ENCODE data around the gene RELN. TPM values are rescaled to one million over a fixed set of nuclear protein-coding genes. Genes with fewer than 3 reads are reported as not detected.

The RELN gene
- total RNA-seq, 6 donors from 2014 or later = 1.1 to 3.6 (median 2.6) TPM; not detected in 1

DNA sequence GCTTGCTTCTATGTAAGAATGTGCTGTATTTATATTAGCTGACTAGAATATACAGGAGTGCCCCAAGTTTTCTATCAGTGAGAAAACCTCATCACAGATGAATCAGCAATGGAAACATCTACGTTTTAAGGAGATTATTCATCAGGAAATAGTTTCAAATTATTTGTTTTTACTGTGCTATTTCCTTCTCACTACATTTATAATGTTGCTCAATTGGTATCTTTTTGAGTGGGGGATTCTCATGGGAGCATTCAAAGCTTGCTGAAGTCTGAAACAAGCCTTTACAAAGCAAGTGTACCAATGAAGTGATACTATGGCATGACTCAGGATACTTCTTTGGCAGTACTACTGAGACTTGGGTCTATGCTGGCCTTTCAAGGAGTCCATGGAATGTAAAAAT lies 352.4 kb downstream of the RELN start:
- TF ChIP-seq, protein P1, sequence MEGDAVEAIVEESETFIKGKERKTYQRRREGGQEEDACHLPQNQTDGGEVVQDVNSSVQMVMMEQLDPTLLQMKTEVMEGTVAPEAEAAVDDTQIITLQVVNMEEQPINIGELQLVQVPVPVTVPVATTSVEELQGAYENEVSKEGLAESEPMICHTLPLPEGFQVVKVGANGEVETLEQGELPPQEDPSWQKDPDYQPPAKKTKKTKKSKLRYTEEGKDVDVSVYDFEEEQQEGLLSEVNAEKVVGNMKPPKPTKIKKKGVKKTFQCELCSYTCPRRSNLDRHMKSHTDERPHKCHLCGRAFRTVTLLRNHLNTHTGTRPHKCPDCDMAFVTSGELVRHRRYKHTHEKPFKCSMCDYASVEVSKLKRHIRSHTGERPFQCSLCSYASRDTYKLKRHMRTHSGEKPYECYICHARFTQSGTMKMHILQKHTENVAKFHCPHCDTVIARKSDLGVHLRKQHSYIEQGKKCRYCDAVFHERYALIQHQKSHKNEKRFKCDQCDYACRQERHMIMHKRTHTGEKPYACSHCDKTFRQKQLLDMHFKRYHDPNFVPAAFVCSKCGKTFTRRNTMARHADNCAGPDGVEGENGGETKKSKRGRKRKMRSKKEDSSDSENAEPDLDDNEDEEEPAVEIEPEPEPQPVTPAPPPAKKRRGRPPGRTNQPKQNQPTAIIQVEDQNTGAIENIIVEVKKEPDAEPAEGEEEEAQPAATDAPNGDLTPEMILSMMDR (IDR thresholded peaks at IDR 0.05) = no peak
- no peak for TF ChIP-seq POLR2AphosphoS5 (IDR thresholded peaks at IDR 0.05)
- no peak for TF ChIP-seq EP300 (IDR thresholded peaks at IDR 0.05)
- TF ChIP-seq POLR2A (IDR thresholded peaks at IDR 0.05) = no peak
- no peaks in the 10 kb centered on the region for H3K36me3 ChIP-seq
- H3K9me3 ChIP-seq = no peaks in the 10 kb centered on the region
- ATAC-seq (ENCODE audit: low FRiP score in 2 of 2) = no peak
- H3K27ac ChIP-seq = no peak overlapping the region
- no peaks in the 10 kb centered on the region for H3K27me3 ChIP-seq
- 29 to 38% methylated on average over 1 of the region's 1 CpG for WGBS, 2 donors
- H3K4me1 ChIP-seq = no peaks in the 10 kb centered on the region
- H3K4me3 ChIP-seq = no peak overlapping the region
- no peak for DNase-seq

DNA sequence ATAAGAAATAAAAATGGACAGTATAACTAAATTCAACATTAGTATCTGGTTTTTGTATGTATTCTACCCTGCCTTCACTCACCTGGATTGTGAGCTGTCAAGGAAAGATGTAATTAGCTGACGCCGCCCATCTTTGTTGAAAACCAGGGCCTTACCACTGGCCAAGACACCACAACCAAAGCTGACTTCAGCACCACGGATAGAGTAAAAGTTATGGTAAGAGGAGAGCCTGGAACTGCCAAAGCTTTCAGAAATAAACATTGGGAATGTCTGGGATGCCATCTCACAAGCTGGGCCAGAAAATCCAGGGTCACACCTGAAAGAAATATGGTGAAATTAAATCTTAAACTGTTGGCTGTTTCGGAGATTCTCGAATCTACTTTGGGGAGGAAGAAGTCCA lies 353.3 kb downstream of the RELN start:
- H3K4me3 ChIP-seq = no peak overlapping the region
- TF ChIP-seq EP300 (IDR thresholded peaks at IDR 0.05) (no peak), POLR2A (IDR thresholded peaks at IDR 0.05) (no peak), POLR2AphosphoS5 (IDR thresholded peaks at IDR 0.05) (no peak)
- TF ChIP-seq, protein P1 (IDR thresholded peaks at IDR 0.05) = no peak

DNA sequence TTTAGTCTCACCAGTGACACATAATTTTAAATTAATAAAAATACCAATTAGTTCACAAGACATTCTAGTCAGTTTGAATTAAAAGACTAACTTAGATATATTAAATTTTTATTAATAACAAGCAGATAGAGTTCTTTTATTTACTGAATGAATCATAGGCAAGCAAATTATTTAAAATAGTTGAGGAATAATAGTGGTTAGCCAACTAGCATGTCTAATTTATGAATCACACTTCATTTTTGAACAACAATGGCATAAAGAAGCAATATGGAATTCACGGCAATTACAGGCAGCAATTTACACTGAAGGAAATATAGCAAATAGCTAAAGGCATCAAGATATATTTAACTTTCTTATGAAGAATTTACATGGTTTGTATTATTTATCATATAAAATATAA lies 356.5 kb downstream of the RELN start:
- H3K36me3 ChIP-seq = no peaks in the 10 kb centered on the region
- TF ChIP-seq, protein P1 (IDR thresholded peaks at IDR 0.05) = no peak
- TF ChIP-seq EP300 (IDR thresholded peaks at IDR 0.05) = no peak
- TF ChIP-seq POLR2AphosphoS5 (IDR thresholded peaks at IDR 0.05) = no peak
- TF ChIP-seq POLR2A (IDR thresholded peaks at IDR 0.05) = no peak
- no peaks in the 10 kb centered on the region for H3K27me3 ChIP-seq
- H3K4me3 ChIP-seq = no peak overlapping the region
- no peaks in the 10 kb centered on the region for H3K9me3 ChIP-seq
- DNase-seq (no peak), ATAC-seq (ENCODE audit: low FRiP score in 2 of 2) (no peak)
- H3K27ac ChIP-seq = no peak overlapping the region
- no peaks in the 10 kb centered on the region for H3K4me1 ChIP-seq
- 81 to 96% methylated on average over 1 of the region's 1 CpG for WGBS, 2 donors

More for the DNA sequence above, 353.3 kb downstream of the RELN start:
- DNase-seq = no peak
- Histone ChIP-seq H3K36me3 (no peaks in the 10 kb centered on the region), H3K27ac (no peak overlapping the region), H3K27me3 (no peaks in the 10 kb centered on the region), H3K4me1 (no peaks in the 10 kb centered on the region), H3K9me3 (no peaks in the 10 kb centered on the region)
- WGBS, 2 donors = 73 to 80% methylated on average over 5 of the region's 5 CpGs
- no peak for ATAC-seq (ENCODE audit: low FRiP score in 2 of 2)

DNA sequence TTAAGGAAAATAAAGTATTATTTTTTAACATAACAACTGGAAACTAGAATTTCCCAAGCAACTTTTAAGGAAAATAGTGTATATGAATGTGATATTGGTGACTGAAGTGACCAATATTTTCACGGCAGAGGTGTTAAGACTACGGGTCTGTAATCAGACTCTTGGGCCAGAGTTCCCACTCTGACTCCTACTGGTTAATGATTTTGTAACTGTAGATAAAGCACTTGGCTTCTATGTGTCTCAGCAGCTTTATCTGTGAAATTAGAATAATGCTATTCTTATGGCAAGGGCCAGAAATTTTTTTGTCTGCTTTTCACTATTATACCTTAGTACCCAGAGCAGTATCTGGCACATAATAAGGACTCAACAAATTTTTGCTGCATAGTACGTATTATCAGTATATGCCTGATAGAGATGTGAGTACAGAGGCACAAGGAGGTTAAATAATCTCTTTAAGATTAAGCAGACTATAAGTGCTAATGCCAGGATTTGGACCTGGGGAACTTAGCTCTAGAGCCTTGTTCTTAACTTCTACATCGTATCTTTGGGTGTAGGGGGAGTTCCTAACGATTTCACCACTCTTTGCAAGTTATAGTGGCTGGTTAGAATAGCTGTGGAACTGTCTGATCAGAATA lies 357.3 kb downstream of the RELN start:
- no peak for ATAC-seq (ENCODE audit: low FRiP score in 2 of 2)
- Histone ChIP-seq H3K4me3 (no peak overlapping the region), H3K36me3 (no peaks in the 10 kb centered on the region), H3K27ac (no peak overlapping the region), H3K4me1 (no peaks in the 10 kb centered on the region), H3K27me3 (no peaks in the 10 kb centered on the region), H3K9me3 (no peaks in the 10 kb centered on the region)
- no peak for DNase-seq
- no peak for TF ChIP-seq EP300 (IDR thresholded peaks at IDR 0.05)
- TF ChIP-seq POLR2AphosphoS5 (IDR thresholded peaks at IDR 0.05) = no peak
- TF ChIP-seq, protein P1 (IDR thresholded peaks at IDR 0.05) = no peak
- no peak for TF ChIP-seq POLR2A (IDR thresholded peaks at IDR 0.05)
- 45 to 49% methylated on average over 5 of the region's 5 CpGs for WGBS, 2 donors

DNA sequence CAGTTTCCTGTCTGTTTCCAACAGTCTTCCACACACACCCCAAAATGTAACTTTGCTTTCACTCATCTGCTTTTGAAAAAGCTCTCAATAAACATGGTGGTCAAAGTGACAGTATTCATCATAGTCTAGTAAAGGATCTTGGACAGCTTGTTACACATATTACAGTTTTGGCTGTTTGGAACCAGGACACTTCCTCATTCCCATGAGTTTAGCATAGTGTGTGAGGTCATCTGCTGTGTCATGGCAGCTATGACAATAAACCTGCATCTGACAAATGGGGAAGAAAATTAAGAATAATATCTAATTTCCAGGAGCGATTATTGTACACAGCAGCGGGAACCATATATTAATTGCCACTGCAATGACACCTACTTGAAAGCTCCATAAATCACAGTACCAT lies 359.1 kb downstream of the RELN start:
- no peaks in the 10 kb centered on the region for H3K27me3 ChIP-seq
- H3K27ac ChIP-seq = no peak overlapping the region
- H3K4me1 ChIP-seq = no peaks in the 10 kb centered on the region
- no peak for DNase-seq
- no peaks in the 10 kb centered on the region for H3K9me3 ChIP-seq
- H3K4me3 ChIP-seq = no peak overlapping the region
- no peaks in the 10 kb centered on the region for H3K36me3 ChIP-seq
- 74 to 96% methylated on average over 2 of the region's 2 CpGs for WGBS, 2 donors
- no peak for ATAC-seq (ENCODE audit: low FRiP score in 2 of 2)
- TF ChIP-seq EP300 (IDR thresholded peaks at IDR 0.05) (no peak), POLR2A (IDR thresholded peaks at IDR 0.05) (no peak), POLR2AphosphoS5 (IDR thresholded peaks at IDR 0.05) (no peak)
- TF ChIP-seq, protein P1 (IDR thresholded peaks at IDR 0.05) = no peak
